Neutrophil (primary cell): ENCODE measurements around the gene FAM50B.

Experiments
- H3K27ac ChIP-seq: fragments of 200-600 bp; sonication (generic); 2 replicates; pipeline ENCODE4 v1.5.1; 2016; ENCODE audit warnings: mild to moderate bottlenecking, moderate library complexity
- H3K27me3 ChIP-seq: fragments of 200-600 bp; sonication (generic); 2 replicates; pipeline ENCODE4 v1.6.0; 2016; ENCODE audit warnings: mild to moderate bottlenecking
- H3K36me3 ChIP-seq: fragments of 200-600 bp; sonication (generic); 2 replicates; pipeline ENCODE4 v1.5.1; 2017
- H3K4me1 ChIP-seq, 2 experiments: fragments of 200-600 bp in 1 of 2; sonication (generic) in 1 of 2; 1 replicate in 1 of 2; 2 replicates in 1 of 2; pipeline versions ENCODE4 v1.5.1 to v1.6.1; 2013 to 2016; ENCODE audit warnings: low read depth in 1 of 2, low read length in 1 of 2, mild to moderate bottlenecking in 1 of 2, moderate library complexity in 1 of 2; ENCODE audit not compliant: control insufficient read depth in 1 of 2, insufficient read depth in 1 of 2
- H3K4me3 ChIP-seq, 2 experiments: fragments of 200-600 bp in 1 of 2; sonication (generic) in 1 of 2; 1 replicate in 1 of 2; 2 replicates in 1 of 2; pipeline ENCODE4 v1.5.1; 2013 to 2016; ENCODE audit warnings: low read depth in 1 of 2, low read length in 1 of 2, mild to moderate bottlenecking in 1 of 2, moderate library complexity in 1 of 2
- H3K9me3 ChIP-seq: fragments of 200-600 bp; sonication (generic); 2 replicates; pipeline ENCODE4 v1.5.1; 2016
- CTCF ChIP-seq: fragments of 200-600 bp; sonication (generic); IDR thresholded peaks from 2 replicates; pipeline ENCODE4 v1.5.1; 2016; ENCODE audit warnings: antibody characterized with exemption

Gene FAM50B

GRCh38 chr6:3847521-3847920 is 1.7 kb upstream of the FAM50B start:
- Histone ChIP-seq H3K9me3 (no peaks in the 10 kb centered on the region), H3K27ac (no peak overlapping the region), H3K4me3 (no peak overlapping the region), H3K4me1 (peaks cover 9 to 12% of the 10 kb centered on the region in 2 experiments), H3K27me3 (peaks cover 7% of the 10 kb centered on the region), H3K36me3 (no peaks in the 10 kb centered on the region)
- no peak for TF ChIP-seq CTCF

GRCh38 chr6:3848380-3848779 is 793 bp upstream of the FAM50B start:
- Histone ChIP-seq H3K27ac (no peak overlapping the region), H3K27me3 (peaks cover 5% of the 10 kb centered on the region), H3K4me1 (peaks cover 9 to 12% of the 10 kb centered on the region in 2 experiments), H3K9me3 (no peaks in the 10 kb centered on the region), H3K36me3 (no peaks in the 10 kb centered on the region), H3K4me3 (peak overlapping the region; percentile 58 to 60)
- no peak for TF ChIP-seq CTCF

- TF ChIP-seq CTCF = no peak
- H3K4me3 ChIP-seq = peak overlapping the region; percentile 58 to 60
- peak overlapping the region; percentile 14 for H3K27ac ChIP-seq
Observed at GRCh38 chr6:3849681-3850450, 693 bp downstream of the FAM50B start.

GRCh38 chr6:3850451-3851203 is 1.5 kb downstream of the FAM50B start:
- no peaks in the 10 kb centered on the region for H3K9me3 ChIP-seq
- no peaks in the 10 kb centered on the region for H3K27me3 ChIP-seq
- no peaks in the 10 kb centered on the region for H3K36me3 ChIP-seq
- TF ChIP-seq CTCF = no peak
- H3K4me1 ChIP-seq = peaks cover 9 to 12% of the 10 kb centered on the region in 2 experiments
- H3K4me3 ChIP-seq = no peak overlapping the region
- H3K27ac ChIP-seq = no peak overlapping the region

More at GRCh38 chr6:3849681-3850450, 693 bp downstream of the FAM50B start:
- H3K27me3 ChIP-seq = no peaks in the 10 kb centered on the region
- H3K36me3 ChIP-seq = no peaks in the 10 kb centered on the region
- no peaks in the 10 kb centered on the region for H3K9me3 ChIP-seq
- H3K4me1 ChIP-seq = peaks cover 9 to 12% of the 10 kb centered on the region in 2 experiments

DNA sequence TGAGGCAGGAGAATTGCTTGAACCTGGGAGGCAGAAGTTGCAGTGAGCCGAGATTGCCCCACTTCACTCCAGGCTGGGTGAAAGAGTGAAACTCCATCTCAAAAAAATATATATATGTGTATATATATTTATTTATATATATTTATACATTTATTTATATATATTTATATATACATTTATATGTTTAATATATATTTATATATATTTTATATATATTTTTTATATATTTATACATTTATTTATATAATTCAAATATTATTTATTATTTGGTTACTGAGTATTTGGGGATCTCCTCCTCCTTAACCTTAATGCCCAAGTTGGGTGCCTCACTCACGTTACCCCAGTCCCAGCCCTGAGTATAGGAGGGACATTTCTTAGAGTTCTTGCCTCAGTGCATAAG is 2.7 kb downstream of the FAM50B start:
- TF ChIP-seq CTCF = no peak
- Histone ChIP-seq H3K27ac (no peak overlapping the region), H3K27me3 (no peaks in the 10 kb centered on the region), H3K4me3 (no peak overlapping the region), H3K9me3 (no peaks in the 10 kb centered on the region), H3K4me1 (peaks cover 9 to 12% of the 10 kb centered on the region in 2 experiments), H3K36me3 (no peaks in the 10 kb centered on the region)
